GM18508 (cell line): Measurements from ENCODE around the gene PC.

ENCODE experiments used
- ATAC-seq: cut with Tn5 transposase; IDR thresholded peaks from one replicate; pipeline ENCODE4 v1.9.1; 2021; ENCODE audit warnings: moderate number of reproducible peaks; ENCODE audit not compliant: insufficient read depth, unreplicated experiment

Gene PC

GRCh38 chr11:66871521-66871901 is 86.7 kb downstream of the PC start:
- ATAC-seq: no peak

GRCh38 chr11:66870616-66871520 is 87.3 kb downstream of the PC start:
- ATAC-seq: no peak

- ATAC-seq: no peak
These were observed 88.1 kb downstream of the PC start for GRCh38 chr11:66870131-66870530.

- ATAC-seq: no peak
These were observed 88.7 kb downstream of the PC start for GRCh38 chr11:66869567-66869870.

GRCh38 chr11:66868726-66869566 is 89.2 kb downstream of the PC start:
- ATAC-seq: no peak

GRCh38 chr11:66868082-66868725 is 90.0 kb downstream of the PC start:
- ATAC-seq: no peak

GRCh38 chr11:66867425-66868040 is 90.7 kb downstream of the PC start:
- ATAC-seq: no peak

- no peak for ATAC-seq
These were observed 91.6 kb downstream of the PC start for GRCh38 chr11:66866511-66866986.

- no peak for ATAC-seq
These were observed 92.2 kb downstream of the PC start for GRCh38 chr11:66866007-66866406.

- no peak for ATAC-seq
These were observed 93.1 kb downstream of the PC start for GRCh38 chr11:66864924-66865697.

- no peak for ATAC-seq
These were observed 93.8 kb downstream of the PC start for GRCh38 chr11:66864172-66864901.

- ATAC-seq: no peak
These were observed 94.6 kb downstream of the PC start for GRCh38 chr11:66863428-66864125.

- no peak for ATAC-seq
These were observed 95.6 kb downstream of the PC start for GRCh38 chr11:66862559-66863037.

- no peak for ATAC-seq
These were observed 96.2 kb downstream of the PC start for GRCh38 chr11:66861774-66862558.

GRCh38 chr11:66861038-66861773 is 97.0 kb downstream of the PC start:
- ATAC-seq: no peak

- no peak for ATAC-seq
These were observed 97.7 kb downstream of the PC start for GRCh38 chr11:66860449-66860831.
